GM18502 (cell line): ENCODE results near the gene ANTKMT.

Source experiments
- ATAC-seq: cut with Tn5 transposase; IDR thresholded peaks from one replicate; pipeline ENCODE4 v1.9.1; 2021; ENCODE audit warnings: mild to moderate bottlenecking; ENCODE audit not compliant: unreplicated experiment, poor library complexity

Gene ANTKMT

DNA sequence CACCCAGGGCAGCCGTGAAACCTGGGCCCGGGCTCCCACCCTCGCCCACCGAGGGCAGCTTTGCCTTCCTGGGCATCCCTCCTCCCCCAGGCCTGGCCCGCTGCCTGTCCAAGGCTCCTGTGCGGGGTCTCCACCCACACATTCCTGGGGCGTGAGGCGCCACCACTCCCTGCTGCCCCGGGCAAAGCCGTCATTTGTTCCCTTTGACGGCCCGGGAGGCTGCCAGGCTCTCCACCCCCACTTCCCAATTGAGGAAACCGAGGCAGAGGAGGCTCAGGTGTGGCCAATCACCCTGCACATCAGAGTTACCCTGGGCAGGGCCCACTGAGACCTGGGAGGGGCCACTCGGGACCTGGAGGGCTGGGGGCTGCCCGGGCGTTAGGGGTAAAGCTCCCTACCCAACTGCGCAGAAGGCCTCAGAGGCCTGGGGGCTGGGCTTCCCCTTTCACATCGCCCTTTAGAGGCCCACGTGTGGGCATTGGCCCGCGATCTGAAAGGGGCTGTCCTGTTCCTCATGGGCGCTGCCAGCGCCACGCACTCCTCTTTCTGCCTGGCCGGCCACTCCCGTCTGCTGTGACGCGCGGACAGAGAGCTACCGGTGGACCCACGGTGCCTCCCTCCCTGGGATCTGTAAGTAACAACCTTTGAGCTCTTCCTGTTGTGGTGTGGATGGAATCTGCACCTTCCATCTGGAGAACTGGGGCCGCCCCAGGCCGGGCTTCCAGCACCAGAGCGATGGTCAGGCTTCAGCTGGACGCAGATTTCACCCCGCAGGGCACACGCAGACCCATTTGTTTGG lies 39.8 kb downstream of the ANTKMT start, which contains the start of gene MSLN:
Gene MSLN (plus strand): TSS at position 190 of the 799 bp plus-strand sequence. CDS start 1,947 bp downstream, outside the sequence.
- ATAC-seq = no peak

DNA sequence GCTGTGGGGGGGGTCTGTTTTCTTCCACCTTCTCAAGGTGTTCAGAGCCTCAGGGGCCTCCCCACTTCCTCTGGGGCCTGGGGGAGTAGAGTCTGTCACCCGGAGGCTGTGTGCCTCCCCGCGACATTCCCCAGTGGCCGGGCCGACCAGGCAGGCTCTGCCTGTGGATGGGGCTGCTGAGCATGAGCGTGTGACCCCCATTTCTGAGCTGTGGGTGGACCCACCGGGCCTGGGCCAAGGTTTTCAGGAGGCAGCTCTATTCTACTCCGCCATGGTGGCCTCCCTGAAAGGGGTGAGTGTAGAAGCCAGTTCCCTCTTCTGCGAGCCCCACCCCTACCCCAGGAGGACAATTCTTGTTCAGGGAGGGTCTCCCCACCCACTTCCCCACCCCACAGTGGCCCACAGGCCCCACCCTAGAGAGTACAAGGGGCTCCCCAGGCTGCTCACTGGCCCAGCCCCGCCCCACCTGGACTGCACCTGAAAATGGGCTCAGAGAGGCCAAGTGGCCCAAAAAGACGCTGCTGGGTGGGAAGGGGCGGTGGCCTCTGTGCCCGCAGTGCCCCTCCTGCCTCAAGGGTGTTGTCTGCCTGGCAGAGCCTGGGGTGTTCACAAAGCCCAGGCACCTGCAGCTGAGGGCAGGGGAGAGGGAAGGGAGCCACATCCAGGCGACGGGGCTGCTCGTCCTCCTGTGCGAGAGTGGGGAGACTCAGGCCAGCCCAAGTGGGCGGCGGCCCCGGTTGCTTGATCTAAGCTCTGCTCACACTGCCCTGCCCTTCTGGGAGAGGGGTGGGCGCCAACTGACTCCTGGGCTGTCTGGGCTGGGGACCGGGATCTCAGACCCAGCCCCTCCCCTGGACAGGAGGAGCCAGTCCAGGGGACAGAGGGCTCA lies 40.9 kb downstream of the ANTKMT start:
- no peak for ATAC-seq

GRCh38 chr16:762595-763268 lies 41.8 kb downstream of the ANTKMT start:
- no peak for ATAC-seq

DNA sequence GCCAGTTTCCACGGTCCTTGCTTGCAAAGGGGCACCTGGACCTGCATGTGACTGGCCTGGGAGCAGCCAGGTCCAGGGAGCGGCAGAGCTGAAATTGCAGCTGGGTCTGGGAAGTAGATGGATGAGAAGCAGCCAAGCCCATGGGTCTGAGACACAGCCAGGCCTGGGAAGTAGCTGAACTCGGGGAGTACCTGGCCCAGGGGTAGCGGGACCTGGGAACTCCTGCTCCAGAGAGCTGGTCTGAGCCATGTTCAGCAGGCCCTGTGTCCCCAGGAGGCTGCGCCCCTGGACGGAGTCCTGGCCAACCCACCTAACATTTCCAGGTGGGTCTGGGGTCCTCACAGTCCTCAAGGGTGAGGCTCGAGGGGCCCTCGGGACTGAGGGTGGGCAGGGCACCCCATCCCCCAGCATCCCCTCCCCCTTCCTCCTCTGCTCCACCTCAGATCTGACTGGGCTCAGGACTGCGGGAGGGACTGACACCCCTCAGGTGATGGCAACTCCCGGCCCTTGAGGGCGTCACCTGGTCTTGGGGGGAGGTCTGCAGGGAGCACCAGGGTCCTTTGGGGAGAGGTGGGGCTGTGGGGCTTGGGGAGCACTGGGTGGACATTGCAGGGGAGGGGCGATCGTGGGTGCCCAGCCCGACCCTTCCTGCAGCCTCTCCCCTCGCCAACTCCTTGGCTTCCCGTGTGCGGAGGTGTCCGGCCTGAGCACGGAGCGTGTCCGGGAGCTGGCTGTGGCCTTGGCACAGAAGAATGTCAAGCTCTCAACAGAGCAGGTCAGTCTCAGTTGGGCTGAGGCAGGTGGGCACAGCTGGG lies 42.6 kb downstream of the ANTKMT start:
- ATAC-seq = no peak

DNA sequence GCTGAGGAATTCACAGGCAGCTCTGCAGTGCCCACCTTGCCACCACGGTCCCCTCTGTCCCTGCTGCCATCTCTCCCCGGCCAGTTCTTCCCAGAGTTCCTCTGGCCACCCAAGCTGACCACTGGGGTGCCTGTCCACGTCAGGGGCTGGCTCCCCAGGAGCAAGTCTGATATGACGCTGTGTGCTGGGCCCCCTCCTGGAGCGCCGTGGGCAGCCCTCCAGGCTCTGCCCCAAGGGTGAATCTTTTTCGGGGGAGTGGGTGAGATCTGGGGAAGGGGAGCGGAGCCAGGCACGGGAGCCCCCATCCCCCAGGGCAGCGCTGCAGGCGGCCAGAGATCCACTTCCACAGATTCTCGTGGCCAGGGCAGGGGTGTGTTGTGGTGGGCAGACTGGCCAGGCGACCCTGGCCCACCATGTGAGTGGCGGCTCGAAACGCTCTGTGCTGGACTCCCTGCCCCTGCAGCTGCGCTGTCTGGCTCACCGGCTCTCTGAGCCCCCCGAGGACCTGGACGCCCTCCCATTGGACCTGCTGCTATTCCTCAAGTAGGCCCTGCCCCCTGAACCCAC lies 43.3 kb downstream of the ANTKMT start:
- ATAC-seq = no peak

- ATAC-seq = no peak
Measured at GRCh38 chr16:764848-765487, 44.0 kb downstream of the ANTKMT start.

DNA sequence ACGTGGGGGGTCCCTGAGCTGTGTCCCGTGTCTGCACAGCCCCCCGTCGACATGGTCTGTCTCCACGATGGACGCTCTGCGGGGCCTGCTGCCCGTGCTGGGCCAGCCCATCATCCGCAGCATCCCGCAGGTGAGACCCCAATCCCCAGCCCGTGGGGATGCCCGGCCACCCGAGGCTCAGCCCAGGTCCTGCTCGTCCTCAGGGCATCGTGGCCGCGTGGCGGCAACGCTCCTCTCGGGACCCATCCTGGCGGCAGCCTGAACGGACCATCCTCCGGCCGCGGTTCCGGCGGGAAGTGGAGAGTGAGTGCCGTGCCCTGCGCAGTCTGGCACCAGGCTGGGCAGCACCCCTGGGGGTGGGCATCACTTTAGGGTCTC lies 44.5 kb downstream of the ANTKMT start:
- ATAC-seq = no peak

- ATAC-seq = no peak
Measured at GRCh38 chr16:766008-766819, 45.3 kb downstream of the ANTKMT start.

- no peak for ATAC-seq
Measured at GRCh38 chr16:766820-767640, 46.1 kb downstream of the ANTKMT start.

DNA sequence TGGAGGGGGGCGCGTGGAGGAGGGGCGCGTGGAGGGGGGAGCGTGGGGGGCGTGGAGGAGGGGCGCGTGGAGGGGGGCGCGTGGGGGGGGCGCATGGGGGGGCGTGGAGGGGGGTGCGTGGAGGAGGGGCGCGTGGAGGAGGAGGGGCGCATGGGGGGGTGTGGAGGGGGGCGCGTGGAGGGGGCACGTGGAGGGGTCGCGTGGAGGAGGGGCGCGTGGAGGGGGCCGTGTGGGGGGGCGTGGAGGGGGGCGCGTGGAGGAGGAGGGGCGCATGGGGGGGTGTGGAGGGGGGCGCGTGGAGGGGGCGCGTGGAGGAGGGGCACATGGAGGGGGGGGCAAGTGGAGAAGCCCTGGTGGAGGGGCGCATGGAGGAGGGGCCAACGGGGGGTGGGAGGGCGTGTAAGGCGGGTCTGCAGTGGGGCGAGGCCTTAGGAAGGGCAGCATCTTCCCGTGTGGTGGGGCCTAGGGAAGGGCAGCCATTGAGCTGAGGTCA lies 46.8 kb downstream of the ANTKMT start:
- ATAC-seq = no peak

- no peak for ATAC-seq
Measured at GRCh38 chr16:768428-768827, 47.5 kb downstream of the ANTKMT start.

- ATAC-seq = no peak
Measured at GRCh38 chr16:769184-769784, 48.3 kb downstream of the ANTKMT start.

GRCh38 chr16:769934-770333 lies 49.0 kb downstream of the ANTKMT start:
- ATAC-seq = no peak

DNA sequence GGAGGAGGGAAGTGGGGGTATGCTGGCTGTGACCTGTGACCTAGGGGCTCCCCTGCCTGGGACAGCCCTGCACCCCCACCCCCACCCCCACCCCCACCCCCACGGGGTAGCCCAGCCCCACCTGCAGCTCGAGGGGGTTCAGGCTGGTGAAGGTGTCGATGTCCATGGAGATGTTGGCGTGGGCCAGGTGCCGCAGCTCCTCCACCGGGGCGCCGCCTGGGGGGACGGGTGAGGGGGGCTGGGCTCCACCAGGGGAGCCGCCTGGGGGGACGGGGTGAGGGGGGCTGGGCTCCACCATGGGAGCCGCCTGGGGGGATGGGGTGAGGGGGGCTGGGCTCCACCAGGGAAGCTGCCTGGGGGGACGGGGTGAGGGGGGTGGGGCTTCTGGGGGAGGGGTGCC lies 49.5 kb downstream of the ANTKMT start:
- ATAC-seq = no peak
